ENCODE measurements around the gene IGSF23. TPM values are rescaled to one million over a fixed set of nuclear protein-coding genes. Genes with fewer than 3 reads are reported as not detected.

The IGSF23 gene
- total RNA-seq, 2 donors from 2014 or later = not detected

- TF ChIP-seq, protein P1, sequence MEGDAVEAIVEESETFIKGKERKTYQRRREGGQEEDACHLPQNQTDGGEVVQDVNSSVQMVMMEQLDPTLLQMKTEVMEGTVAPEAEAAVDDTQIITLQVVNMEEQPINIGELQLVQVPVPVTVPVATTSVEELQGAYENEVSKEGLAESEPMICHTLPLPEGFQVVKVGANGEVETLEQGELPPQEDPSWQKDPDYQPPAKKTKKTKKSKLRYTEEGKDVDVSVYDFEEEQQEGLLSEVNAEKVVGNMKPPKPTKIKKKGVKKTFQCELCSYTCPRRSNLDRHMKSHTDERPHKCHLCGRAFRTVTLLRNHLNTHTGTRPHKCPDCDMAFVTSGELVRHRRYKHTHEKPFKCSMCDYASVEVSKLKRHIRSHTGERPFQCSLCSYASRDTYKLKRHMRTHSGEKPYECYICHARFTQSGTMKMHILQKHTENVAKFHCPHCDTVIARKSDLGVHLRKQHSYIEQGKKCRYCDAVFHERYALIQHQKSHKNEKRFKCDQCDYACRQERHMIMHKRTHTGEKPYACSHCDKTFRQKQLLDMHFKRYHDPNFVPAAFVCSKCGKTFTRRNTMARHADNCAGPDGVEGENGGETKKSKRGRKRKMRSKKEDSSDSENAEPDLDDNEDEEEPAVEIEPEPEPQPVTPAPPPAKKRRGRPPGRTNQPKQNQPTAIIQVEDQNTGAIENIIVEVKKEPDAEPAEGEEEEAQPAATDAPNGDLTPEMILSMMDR (IDR thresholded peaks at IDR 0.05) = no peak
- Histone ChIP-seq H3K4me1 (peaks cover 0 to 7% of the 10 kb centered on the region in 2 donors), H3K27ac (no peak overlapping the region), H3K27me3 (no peaks in the 10 kb centered on the region), H3K36me3 (peaks cover 64% of the 10 kb centered on the region), H3K9me3 (no peaks in the 10 kb centered on the region), H3K4me3 (no peak overlapping the region)
- no peak for DNase-seq (ENCODE audit: low spot score)
Observed at GRCh38 chr19:44661904-44662303, 48.5 kb downstream of the IGSF23 start.

DNA sequence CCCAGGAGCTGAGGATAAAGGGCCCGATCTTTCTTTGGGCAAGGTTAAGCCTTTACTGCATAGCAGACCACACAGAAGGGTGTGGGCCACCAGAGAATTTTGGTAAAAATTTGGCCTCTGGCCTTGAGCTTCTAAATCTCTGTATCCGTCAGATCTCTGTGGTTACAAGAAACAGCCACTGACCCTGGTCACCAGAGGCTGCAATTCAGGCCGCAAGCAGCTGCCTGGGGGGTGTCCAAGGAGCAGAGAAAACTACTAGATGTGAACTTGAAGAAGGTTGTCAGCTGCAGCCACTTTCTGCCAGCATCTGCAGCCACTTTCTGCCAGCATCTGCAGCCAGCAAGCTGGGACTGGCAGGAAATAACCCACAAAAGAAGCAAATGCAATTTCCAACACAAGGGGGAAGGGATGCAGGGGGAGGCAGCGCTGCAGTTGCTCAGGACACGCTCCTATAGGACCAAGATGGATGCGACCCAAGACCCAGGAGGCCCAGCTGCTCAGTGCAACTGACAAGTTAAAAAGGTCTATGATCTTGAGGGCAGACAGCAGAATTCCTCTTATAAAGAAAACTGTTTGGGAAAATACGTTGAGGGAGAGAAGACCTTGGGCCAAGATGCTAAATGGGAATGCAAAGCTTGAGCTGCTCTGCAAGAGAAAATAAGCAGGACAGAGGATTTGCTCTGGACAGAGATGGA lies 49.5 kb downstream of the IGSF23 start:
- H3K36me3 ChIP-seq = peaks cover 56% of the 10 kb centered on the region
- no peaks in the 10 kb centered on the region for H3K9me3 ChIP-seq
- TF ChIP-seq, protein P1 (IDR thresholded peaks at IDR 0.05) = no peak
- H3K4me1 ChIP-seq = no peaks in the 10 kb centered on the region
- DNase-seq (ENCODE audit: low spot score) = no peak
- H3K4me3 ChIP-seq = no peak overlapping the region
- no peak overlapping the region for H3K27ac ChIP-seq
- no peaks in the 10 kb centered on the region for H3K27me3 ChIP-seq

- no peaks in the 10 kb centered on the region for H3K27me3 ChIP-seq
- H3K4me1 ChIP-seq = no peaks in the 10 kb centered on the region
- no peak for DNase-seq (ENCODE audit: low spot score)
- no peaks in the 10 kb centered on the region for H3K9me3 ChIP-seq
- peaks cover 45% of the 10 kb centered on the region for H3K36me3 ChIP-seq
- TF ChIP-seq, protein P1 (IDR thresholded peaks at IDR 0.05) = no peak
- no peak overlapping the region for H3K27ac ChIP-seq
- no peak overlapping the region for H3K4me3 ChIP-seq
Observed at GRCh38 chr19:44663996-44664395, 50.6 kb downstream of the IGSF23 start.

GRCh38 chr19:44664976-44665375 lies 51.6 kb downstream of the IGSF23 start:
- H3K4me3 ChIP-seq = no peak overlapping the region
- H3K27me3 ChIP-seq = no peaks in the 10 kb centered on the region
- H3K9me3 ChIP-seq = no peaks in the 10 kb centered on the region
- no peaks in the 10 kb centered on the region for H3K4me1 ChIP-seq
- DNase-seq (ENCODE audit: low spot score) = no peak
- TF ChIP-seq, protein P1 (IDR thresholded peaks at IDR 0.05) = no peak
- H3K27ac ChIP-seq = no peak overlapping the region
- H3K36me3 ChIP-seq = peaks cover 35% of the 10 kb centered on the region

DNA sequence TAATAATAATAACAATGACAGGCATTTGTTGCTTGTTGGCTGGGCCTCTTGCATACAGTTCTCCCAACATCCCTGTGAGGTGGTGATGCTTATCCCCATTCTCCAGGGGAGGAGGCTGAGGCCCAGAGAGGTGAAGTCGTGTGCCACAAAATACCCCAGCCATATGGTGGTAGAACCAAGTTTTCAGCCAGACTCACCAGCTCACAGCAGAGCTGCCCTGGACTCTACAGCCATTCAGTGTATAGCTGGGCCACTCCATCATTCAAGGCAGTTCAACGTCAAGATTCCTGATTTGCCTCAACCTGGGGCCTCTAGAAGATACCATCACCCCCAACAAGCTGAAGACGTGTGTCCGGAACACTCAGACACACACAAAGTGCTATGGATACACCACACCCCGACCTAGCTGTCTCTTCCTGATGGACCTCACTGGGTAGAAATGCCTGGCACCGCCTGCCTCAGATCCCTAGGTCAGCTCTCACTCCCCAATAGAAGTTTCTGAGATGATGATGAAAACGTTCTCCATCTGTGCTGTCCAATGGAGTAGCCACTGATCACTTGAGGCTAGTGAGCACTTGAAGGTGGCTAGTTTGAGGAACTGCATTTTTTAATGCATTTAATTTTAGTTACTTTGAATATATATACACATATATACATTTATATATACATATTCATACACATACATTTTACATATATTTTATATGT lies 53.6 kb downstream of the IGSF23 start:
- Histone ChIP-seq H3K27me3 (no peaks in the 10 kb centered on the region), H3K4me1 (no peaks in the 10 kb centered on the region), H3K36me3 (peaks cover 14% of the 10 kb centered on the region), H3K27ac (no peak overlapping the region), H3K4me3 (no peak overlapping the region), H3K9me3 (no peaks in the 10 kb centered on the region)
- no peak for DNase-seq (ENCODE audit: low spot score)
- TF ChIP-seq, protein P1 (IDR thresholded peaks at IDR 0.05) = no peak

All from right atrium auricular region (tissue), 2 donors.